Right atrium auricular region (tissue), 2 donors: ENCODE results near the gene SRRD. TPM values are rescaled to one million over a fixed set of nuclear protein-coding genes. Genes with fewer than 3 reads are reported as not detected.

Experiments
- DNase-seq: peaks from one replicate; pipeline ENCODE4 v3.0.0-alpha.2; 2019; ENCODE audit warnings: low spot score
- H3K27ac ChIP-seq, 2 donors: fragments of 200-600 bp; sonication (generic); 1 replicate in 1 of 2; 2 replicates in 1 of 2; pipeline ENCODE4 v1.5.1; 2016 to 2019
- H3K27me3 ChIP-seq, 2 donors: fragments of 200-600 bp; sonication (generic); one replicate each; pipeline versions ENCODE4 v1.5.1 to v1.6.0; 2017 to 2019
- H3K36me3 ChIP-seq: fragments of 200-600 bp; sonication (generic); one replicate; pipeline ENCODE4 v1.5.1; 2016
- H3K4me1 ChIP-seq, 2 donors: fragments of 200-600 bp; sonication (generic); one replicate each; pipeline versions ENCODE4 v1.5.1 to v1.6.0; 2017 to 2019
- H3K4me3 ChIP-seq, 2 donors: fragments of 200-600 bp; sonication (generic); 1 replicate in 1 of 2; 2 replicates in 1 of 2; pipeline ENCODE4 v1.5.1; 2017 to 2019; ENCODE audit warnings: mild to moderate bottlenecking in 1 of 2, moderate library complexity in 1 of 2
- H3K9me3 ChIP-seq, 2 donors: fragments of 200-600 bp; sonication (generic); one replicate each; pipeline ENCODE4 v1.5.1; 2019
- CTCF ChIP-seq, 2 donors: fragments of 200-600 bp; sonication (generic); IDR thresholded peaks; one replicate each; pipeline ENCODE4 v1.5.1; 2019; ENCODE audit warnings: antibody characterized with exemption in 2 of 2
- total RNA-seq, 2 donors: library from RNA; depleted of rRNA; stranded (reverse); fragments of >200 nt; gene quantifications; one replicate each; pipeline ENCODE4 v1.1.0, GENCODE V29; 2016

Gene SRRD
- total RNA-seq, 2 donors from 2014 or later, result 20.4 to 25.0 TPM

- Histone ChIP-seq H3K4me1 (peaks cover 0 to 33% of the 10 kb centered on the region in 2 donors), H3K27me3 (no peaks in the 10 kb centered on the region), H3K36me3 (peaks cover 28% of the 10 kb centered on the region), H3K4me3 (no peak overlapping the region), H3K9me3 (no peaks in the 10 kb centered on the region), H3K27ac (no peak overlapping the region)
- no peak for DNase-seq
- TF ChIP-seq CTCF (IDR thresholded peaks at IDR 0.05), result no peak
Measured at GRCh38 chr22:26485806-26486390, 2.2 kb downstream of the SRRD start.

- H3K36me3 ChIP-seq, result peaks cover 33% of the 10 kb centered on the region
Measured at GRCh38 chr22:26486394-26486793, 2.7 kb downstream of the SRRD start.

GRCh38 chr22:26487996-26488395 is 4.3 kb downstream of the SRRD start:
- Histone ChIP-seq H3K9me3 (no peaks in the 10 kb centered on the region), H3K36me3 (peaks cover 49% of the 10 kb centered on the region), H3K4me1 (peaks cover 0 to 16% of the 10 kb centered on the region in 2 donors), H3K27ac (no peak overlapping the region), H3K4me3 (no peak overlapping the region), H3K27me3 (no peaks in the 10 kb centered on the region)
- TF ChIP-seq CTCF (IDR thresholded peaks at IDR 0.05), result no peak
- DNase-seq, result no peak

More at GRCh38 chr22:26486394-26486793, 2.7 kb downstream of the SRRD start:
- H3K27ac ChIP-seq, result no peak overlapping the region
- no peak for DNase-seq
- no peaks in the 10 kb centered on the region for H3K27me3 ChIP-seq
- no peaks in the 10 kb centered on the region for H3K9me3 ChIP-seq
- no peak overlapping the region for H3K4me3 ChIP-seq
- H3K4me1 ChIP-seq, result peaks cover 0 to 28% of the 10 kb centered on the region in 2 donors
- no peak for TF ChIP-seq CTCF (IDR thresholded peaks at IDR 0.05)

- H3K4me1 ChIP-seq, result peaks cover 0 to 9% of the 10 kb centered on the region in 2 donors
- peaks cover 64% of the 10 kb centered on the region for H3K36me3 ChIP-seq
- DNase-seq, result no peak
- H3K9me3 ChIP-seq, result no peaks in the 10 kb centered on the region
- TF ChIP-seq CTCF (IDR thresholded peaks at IDR 0.05), result no peak
- no peak overlapping the region for H3K27ac ChIP-seq
- H3K4me3 ChIP-seq, result no peak overlapping the region
- no peaks in the 10 kb centered on the region for H3K27me3 ChIP-seq
Measured at GRCh38 chr22:26489447-26490036, 5.9 kb downstream of the SRRD start.

- Histone ChIP-seq H3K4me3 (no peak overlapping the region), H3K4me1 (no peaks in the 10 kb centered on the region), H3K36me3 (peaks cover 89% of the 10 kb centered on the region), H3K27me3 (no peaks in the 10 kb centered on the region), H3K9me3 (no peaks in the 10 kb centered on the region), H3K27ac (no peak overlapping the region)
- no peak for TF ChIP-seq CTCF (IDR thresholded peaks at IDR 0.05)
- DNase-seq, result no peak
Measured at GRCh38 chr22:26492220-26492619, 8.5 kb downstream of the SRRD start.

- DNase-seq, result no peak
- Histone ChIP-seq H3K27ac (no peak overlapping the region), H3K27me3 (no peaks in the 10 kb centered on the region), H3K4me3 (no peak overlapping the region), H3K36me3 (peaks cover 95% of the 10 kb centered on the region), H3K4me1 (no peaks in the 10 kb centered on the region), H3K9me3 (no peaks in the 10 kb centered on the region)
- TF ChIP-seq CTCF (IDR thresholded peaks at IDR 0.05), result no peak
Measured at GRCh38 chr22:26494506-26494905, 10.8 kb downstream of the SRRD start.
